Neural cell (in vitro differentiated cells): Measurements from ENCODE around the gene COX4I1. TPM values are rescaled to one million over a fixed set of nuclear protein-coding genes. Genes with fewer than 3 reads are reported as not detected.

Experiments
- H2AFZ ChIP-seq: fragments of 200-600, 300-800 bp; sonication (generic), shearing (Covaris generic); 2 replicates; pipeline ENCODE4 v1.6.0; 2014; ENCODE audit warnings: low read depth, mild to moderate bottlenecking, antibody characterized with exemption, low read length, moderate library complexity
- H3F3A ChIP-seq: fragments of 200-600 bp; shearing (Covaris generic); 2 replicates; pipeline ENCODE4 v1.6.1; 2016; ENCODE audit warnings: mild to moderate bottlenecking, moderate library complexity, mixed read lengths, antibody characterized with exemption, low read length; ENCODE audit not compliant: insufficient read depth, poor library complexity, severe bottlenecking
- H3K27ac ChIP-seq: fragments of 200-600, 300-800 bp; sonication (generic), shearing (Covaris generic); 2 replicates; pipeline ENCODE4 v1.5.1; 2014; ENCODE audit warnings: mild to moderate bottlenecking, low read length, moderate library complexity
- H3K27me3 ChIP-seq: fragments of 300-800, 200-600 bp; sonication (generic), shearing (Covaris generic); 2 replicates; pipeline ENCODE4 v1.6.0; 2014; ENCODE audit warnings: mild to moderate bottlenecking, low read depth, low read length, moderate library complexity; ENCODE audit not compliant: insufficient read depth
- H3K36me3 ChIP-seq: fragments of 300-800, 200-600 bp; sonication (generic), shearing (Covaris generic); 2 replicates; pipeline ENCODE4 v1.5.1; 2014; ENCODE audit warnings: mild to moderate bottlenecking, antibody characterized with exemption, low read length, moderate library complexity; ENCODE audit not compliant: insufficient read depth
- H3K4me2 ChIP-seq: fragments of 300-800, 200-600 bp; sonication (generic), shearing (Covaris generic); 2 replicates; pipeline ENCODE4 v1.6.0; 2014; ENCODE audit warnings: mild to moderate bottlenecking, low read length
- H3K4me3 ChIP-seq: fragments of 300-800, 200-600 bp; sonication (generic), shearing (Covaris generic); 2 replicates; pipeline ENCODE4 v1.5.1; 2014; ENCODE audit warnings: mild to moderate bottlenecking, low read length, moderate library complexity
- H3K79me2 ChIP-seq: fragments of 200-600 bp; shearing (Covaris generic); replicated peaks from 2 replicates; pipeline ENCODE4 v1.6.0; 2014; ENCODE audit warnings: mild to moderate bottlenecking, low read length, moderate library complexity; ENCODE audit not compliant: insufficient read depth
- H3K9ac ChIP-seq: fragments of 300-800, 200-600 bp; sonication (generic), shearing (Covaris generic); 2 replicates; pipeline ENCODE4 v1.6.1; 2016; ENCODE audit warnings: mild to moderate bottlenecking, low read length, mixed read lengths
- H3K9me2 ChIP-seq: fragments of 200-600 bp; shearing (Covaris generic); 2 replicates; pipeline ENCODE4 v1.6.1; 2016; ENCODE audit warnings: mild to moderate bottlenecking, low read length, mixed read lengths; ENCODE audit not compliant: insufficient read depth
- H3K9me3 ChIP-seq: fragments of 200-600, 300-800 bp; sonication (generic), shearing (Covaris generic); 2 replicates; pipeline ENCODE4 v1.6.1; 2016; ENCODE audit warnings: mild to moderate bottlenecking, mixed run types, low read length, moderate library complexity, mixed read lengths
- H4K20me1 ChIP-seq: fragments of 200-600 bp; shearing (Covaris generic); 2 replicates; pipeline ENCODE4 v1.6.1; 2016; ENCODE audit warnings: mild to moderate bottlenecking, mixed run types; ENCODE audit not compliant: insufficient read depth
- CTCF ChIP-seq: fragments of 450-650 bp; IDR thresholded peaks from 2 replicates; pipeline ENCODE4 v1.5.1; 2014; ENCODE audit warnings: antibody characterized with exemption, mild to moderate bottlenecking, moderate library complexity; ENCODE audit not compliant: poor library complexity, severe bottlenecking
- EP300 ChIP-seq: fragments of 450-650 bp; conservative IDR thresholded peaks from 2 replicates; pipeline ENCODE4 v1.6.1; 2014; ENCODE audit warnings: antibody characterized with exemption, mild to moderate bottlenecking, moderate library complexity; ENCODE audit not compliant: poor library complexity, severe bottlenecking
- EZH2 ChIP-seq: fragments of 200-600, 300-800 bp; shearing (Covaris generic), sonication (generic); IDR thresholded peaks from 2 replicates; pipeline ENCODE4 v1.6.1; 2014; ENCODE audit warnings: antibody characterized with exemption, low read length, borderline replicate concordance, mild to moderate bottlenecking; ENCODE audit not compliant: insufficient read depth, poor library complexity, severe bottlenecking
- MXI1 ChIP-seq: fragments of 450-650 bp; conservative IDR thresholded peaks from 2 replicates; pipeline ENCODE4 v1.6.1; 2014; ENCODE audit warnings: antibody characterized with exemption, mild to moderate bottlenecking; ENCODE audit not compliant: poor library complexity, severe bottlenecking
- POLR2AphosphoS5 ChIP-seq: IDR thresholded peaks from 2 replicates; pipeline ENCODE4 v1.6.1; 2012
- RAD21 ChIP-seq: fragments of 450-650 bp; conservative IDR thresholded peaks from 2 replicates; pipeline ENCODE4 v1.6.1; 2014; ENCODE audit warnings: antibody characterized with exemption, mild to moderate bottlenecking, moderate library complexity
- REST ChIP-seq: IDR thresholded peaks from 2 replicates; pipeline ENCODE4 v1.6.1; 2012; ENCODE audit warnings: borderline replicate concordance
- SMC3 ChIP-seq: fragments of 450-650 bp; conservative IDR thresholded peaks from 2 replicates; pipeline ENCODE4 v1.6.1; 2014; ENCODE audit warnings: antibody characterized with exemption, mild to moderate bottlenecking, moderate library complexity; ENCODE audit not compliant: poor library complexity
- TAF1 ChIP-seq: IDR thresholded peaks from 2 replicates; pipeline ENCODE4 v1.6.1; 2012; ENCODE audit warnings: low read depth
- polyA plus RNA-seq: library from polyadenylated mRNA; depleted of rRNA; stranded (reverse); fragments of >200 nt; gene quantifications from 2 replicates; pipeline ENCODE4 v1.2.3, GENCODE V29; 2014

COX4I1 gene
- polyA plus RNA-seq, 1 donor from 2014 or later = 709 TPM

GRCh38 chr16:85751698-85752501, 47.6 kb upstream of the COX4I1 start:
- Histone ChIP-seq H3K4me2 (no peak overlapping the region), H3K27ac (no peak overlapping the region), H4K20me1 (no peaks in the 10 kb centered on the region), H3K9ac (no peak overlapping the region), H3F3A (no peaks in the 10 kb centered on the region), H2AFZ (no peak overlapping the region), H3K79me2 (no peaks in the 10 kb centered on the region), H3K9me2 (no peaks in the 10 kb centered on the region), H3K4me3 (no peak overlapping the region), H3K9me3 (no peaks in the 10 kb centered on the region), H3K36me3 (no peaks in the 10 kb centered on the region), H3K27me3 (peaks cover 33% of the 10 kb centered on the region)
- TF ChIP-seq POLR2AphosphoS5 (no peak), EZH2 (no peak), EP300 (no peak), CTCF (no peak), MXI1 (no peak), RAD21 (no peak), REST (no peak), SMC3 (no peak), TAF1 (no peak)

- H3K79me2 ChIP-seq = no peaks in the 10 kb centered on the region
- H4K20me1 ChIP-seq = no peaks in the 10 kb centered on the region
- TF ChIP-seq REST = no peak
- TF ChIP-seq RAD21 = no peak
- TF ChIP-seq CTCF = peak; percentile 33
- H3K4me3 ChIP-seq = no peak overlapping the region
- no peak overlapping the region for H2AFZ ChIP-seq
- H3F3A ChIP-seq = no peaks in the 10 kb centered on the region
- peaks cover 33% of the 10 kb centered on the region for H3K27me3 ChIP-seq
- no peak overlapping the region for H3K9ac ChIP-seq
- H3K27ac ChIP-seq = no peak overlapping the region
- H3K9me2 ChIP-seq = no peaks in the 10 kb centered on the region
- H3K36me3 ChIP-seq = no peaks in the 10 kb centered on the region
- H3K9me3 ChIP-seq = no peaks in the 10 kb centered on the region
- no peak overlapping the region for H3K4me2 ChIP-seq
Observed at GRCh38 chr16:85752511-85753420, 46.7 kb upstream of the COX4I1 start.
